ENCODE measurements around the gene AP4S1. TPM values are rescaled to one million over a fixed set of nuclear protein-coding genes. Genes with fewer than 3 reads are reported as not detected.

AP4S1 gene
- total RNA-seq, 1 donor from 2014 or later = 24.4 TPM

GRCh38 chr14:31026077-31026449, 614 bp downstream of the AP4S1 start, which contains the start of gene STRN3:
Gene STRN3, minus strand, starts transcription at chr14:31026379. Its CDS starts 194 bp downstream, at chr14:31026185.
- Histone ChIP-seq H3K4me3 (peak within 1 kb of the TSS; percentile 100), H2AFZ (replicated peaks) (peak within 1 kb of the TSS; percentile 88)
- peak within 1 kb of the TSS; percentile 97 for H3K4me3 Mint-ChIP-seq

GRCh38 chr14:31026450-31027235, 1.2 kb downstream of the AP4S1 start:
- Mint-ChIP-seq H3K27ac (peak overlapping the region; percentile 96), H3K36me3 (peaks cover 6% of the 10 kb centered on the region), H3K4me1 (peaks cover 21% of the 10 kb centered on the region), H3K9me3 (no peaks in the 10 kb centered on the region), H3K4me3 (peak overlapping the region; percentile 97), H3K27me3 (ENCODE audit: insufficient read depth, low read depth) (peaks cover 5% of the 10 kb centered on the region)
- TF ChIP-seq EZH2phosphoT487 (IDR thresholded peaks at IDR 0.05) (no peak), EZH2 (IDR thresholded peaks at IDR 0.05) (no peak)
- TF ChIP-seq, protein P1, sequence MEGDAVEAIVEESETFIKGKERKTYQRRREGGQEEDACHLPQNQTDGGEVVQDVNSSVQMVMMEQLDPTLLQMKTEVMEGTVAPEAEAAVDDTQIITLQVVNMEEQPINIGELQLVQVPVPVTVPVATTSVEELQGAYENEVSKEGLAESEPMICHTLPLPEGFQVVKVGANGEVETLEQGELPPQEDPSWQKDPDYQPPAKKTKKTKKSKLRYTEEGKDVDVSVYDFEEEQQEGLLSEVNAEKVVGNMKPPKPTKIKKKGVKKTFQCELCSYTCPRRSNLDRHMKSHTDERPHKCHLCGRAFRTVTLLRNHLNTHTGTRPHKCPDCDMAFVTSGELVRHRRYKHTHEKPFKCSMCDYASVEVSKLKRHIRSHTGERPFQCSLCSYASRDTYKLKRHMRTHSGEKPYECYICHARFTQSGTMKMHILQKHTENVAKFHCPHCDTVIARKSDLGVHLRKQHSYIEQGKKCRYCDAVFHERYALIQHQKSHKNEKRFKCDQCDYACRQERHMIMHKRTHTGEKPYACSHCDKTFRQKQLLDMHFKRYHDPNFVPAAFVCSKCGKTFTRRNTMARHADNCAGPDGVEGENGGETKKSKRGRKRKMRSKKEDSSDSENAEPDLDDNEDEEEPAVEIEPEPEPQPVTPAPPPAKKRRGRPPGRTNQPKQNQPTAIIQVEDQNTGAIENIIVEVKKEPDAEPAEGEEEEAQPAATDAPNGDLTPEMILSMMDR (IDR thresholded peaks at IDR 0.05) = no peak
- peak overlapping the region; percentile 35 for H2AFZ ChIP-seq (replicated peaks)
- no peaks in the 10 kb centered on the region for H3K9me3 ChIP-seq (ENCODE audit: low read depth)
- peak overlapping the region; percentile 87 for H3K27ac ChIP-seq
- H3F3A ChIP-seq (ENCODE audit: low read depth) = peaks cover 17% of the 10 kb centered on the region
- H3K36me3 ChIP-seq = peaks cover 6% of the 10 kb centered on the region
- peak; percentile 97 for DNase-seq (ENCODE audit: low spot score)
- H3K4me2 ChIP-seq = peak overlapping the region; percentile 98
- peaks cover 32% of the 10 kb centered on the region for H4K20me1 ChIP-seq (ENCODE audit: low read depth)
- H3K4me3 ChIP-seq = peak overlapping the region; percentile 100
- H3K9ac ChIP-seq = peak overlapping the region; percentile 98
- H3K27me3 ChIP-seq = no peaks in the 10 kb centered on the region
- peaks cover 26% of the 10 kb centered on the region for H3K4me1 ChIP-seq
- H3K79me2 ChIP-seq (ENCODE audit: low read depth) = peaks cover 87% of the 10 kb centered on the region

More at GRCh38 chr14:31026077-31026449, 614 bp downstream of the AP4S1 start, which contains the start of gene STRN3:
- Mint-ChIP-seq H3K4me1 (peaks cover 21% of the 10 kb centered on the region), H3K27me3 (ENCODE audit: insufficient read depth, low read depth) (peaks cover 5% of the 10 kb centered on the region), H3K27ac (peak within 1 kb of the TSS; percentile 96), H3K36me3 (peaks cover 11% of the 10 kb centered on the region), H3K9me3 (peaks cover 4% of the 10 kb centered on the region)
- Histone ChIP-seq H4K20me1 (ENCODE audit: low read depth) (peaks cover 37% of the 10 kb centered on the region), H3K9ac (peak within 1 kb of the TSS; percentile 98), H3K79me2 (ENCODE audit: low read depth) (peaks cover 87% of the 10 kb centered on the region), H3K36me3 (peaks cover 6% of the 10 kb centered on the region), H3K4me2 (peak within 1 kb of the TSS; percentile 98), H3K9me3 (ENCODE audit: low read depth) (no peaks in the 10 kb centered on the region), H3K27ac (peak within 1 kb of the TSS; percentile 87), H3K4me1 (peaks cover 26% of the 10 kb centered on the region), H3K27me3 (no peaks in the 10 kb centered on the region), H3F3A (ENCODE audit: low read depth) (peaks cover 17% of the 10 kb centered on the region)
- DNase-seq (ENCODE audit: low spot score) = no peak
- no peak for TF ChIP-seq EZH2phosphoT487 (IDR thresholded peaks at IDR 0.05)
- TF ChIP-seq EZH2 (IDR thresholded peaks at IDR 0.05) = no peak
- TF ChIP-seq, protein P1 (IDR thresholded peaks at IDR 0.05) = no peak

DNA sequence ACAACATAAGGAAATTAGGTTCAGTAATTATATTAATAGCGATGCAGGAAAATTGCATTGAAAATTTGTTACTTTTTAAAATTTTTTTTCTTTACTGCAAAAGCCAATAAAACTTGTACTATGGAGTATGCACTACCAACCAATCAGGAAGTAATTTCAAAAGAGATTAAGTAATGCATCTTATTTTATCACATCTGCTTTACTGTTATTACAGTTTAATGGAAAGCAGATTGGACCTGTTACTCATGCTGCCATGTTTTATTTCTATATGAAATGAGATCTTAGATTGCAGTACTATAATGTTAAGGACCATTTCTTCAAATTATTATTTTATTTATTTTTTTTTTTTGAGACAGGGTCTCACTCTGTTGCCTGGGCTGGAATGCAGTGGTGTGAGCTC, 2.4 kb downstream of the AP4S1 start:
- no peak overlapping the region for H2AFZ ChIP-seq (replicated peaks)
- H3K79me2 ChIP-seq (ENCODE audit: low read depth) = peaks cover 82% of the 10 kb centered on the region
- peak overlapping the region; percentile 100 for H3K4me3 ChIP-seq
- H4K20me1 ChIP-seq (ENCODE audit: low read depth) = peaks cover 25% of the 10 kb centered on the region
- Mint-ChIP-seq H3K27me3 (ENCODE audit: insufficient read depth, low read depth) (peaks cover 5% of the 10 kb centered on the region), H3K4me3 (no peak overlapping the region), H3K9me3 (no peaks in the 10 kb centered on the region), H3K4me1 (peaks cover 21% of the 10 kb centered on the region), H3K27ac (no peak overlapping the region), H3K36me3 (peaks cover under 1% of the 10 kb centered on the region)
- H3K27me3 ChIP-seq = no peaks in the 10 kb centered on the region
- no peak overlapping the region for H3K9ac ChIP-seq
- no peaks in the 10 kb centered on the region for H3K36me3 ChIP-seq
- H3K9me3 ChIP-seq (ENCODE audit: low read depth) = no peaks in the 10 kb centered on the region
- H3K27ac ChIP-seq = peak overlapping the region; percentile 87
- no peak for DNase-seq (ENCODE audit: low spot score)
- peak overlapping the region; percentile 98 for H3K4me2 ChIP-seq
- TF ChIP-seq EZH2phosphoT487 (IDR thresholded peaks at IDR 0.05) (no peak), EZH2 (IDR thresholded peaks at IDR 0.05) (no peak)
- TF ChIP-seq, protein P1 (IDR thresholded peaks at IDR 0.05) = no peak
- H3F3A ChIP-seq (ENCODE audit: low read depth) = peaks cover 17% of the 10 kb centered on the region
- H3K4me1 ChIP-seq = peaks cover 26% of the 10 kb centered on the region
